H1 (cell line): ENCODE results near the gene TOR1A. TPM values are rescaled to one million over a fixed set of nuclear protein-coding genes. Genes with fewer than 3 reads are reported as not detected.

Experiments used
- CTCF ChIA-PET: fragments of 300-600 bp; sonication (Branson Sonifier 250); formaldehyde crosslinking; loops from one replicate; lab custom pipeline; 2021; ENCODE audit not compliant: partially characterized antibody; lab: Charles Lee
- POLR2A ChIA-PET: fragments of 300-600 bp; sonication (Branson Sonifier 250); formaldehyde crosslinking; loops from one replicate; lab custom pipeline; 2021; ENCODE audit warnings: inconsistent platforms; ENCODE audit not compliant: partially characterized antibody; lab: Charles Lee
- DNase-seq, 2 experiments: peaks; one replicate each; pipeline versions ENCODE4 v3.0.0 to v3.0.0-alpha.2; 2010 to 2022; ENCODE audit warnings: low spot score in 2 of 2, low read depth in 1 of 2, mixed read lengths in 1 of 2
- FAIRE-seq: peaks from 2 replicates; lab custom pipeline; 2011; peaks lifted over from hg19 to GRCh38; lab: Jason Lieb, UNC
- H2AFZ ChIP-seq: 2 replicates; pipeline ENCODE4 v1.8.1; 2012; ENCODE audit warnings: low read length, inconsistent platforms
- H2AK5ac ChIP-seq: 2 replicates; pipeline ENCODE4 v1.6.1; 2013; ENCODE audit warnings: low read depth, low read length
- H2BK120ac ChIP-seq: replicated peaks from 2 replicates; pipeline ENCODE3; 2013; ENCODE audit warnings: low read depth, low read length, inconsistent platforms
- H2BK12ac ChIP-seq: 2 replicates; pipeline ENCODE4 v1.6.1; 2013; ENCODE audit warnings: low read depth, low read length
- H2BK15ac ChIP-seq: 2 replicates; pipeline ENCODE4 v1.6.1; 2013; ENCODE audit warnings: low read length
- H2BK20ac ChIP-seq: 2 replicates; pipeline ENCODE4 v1.6.1; 2013; ENCODE audit warnings: low read length
- H2BK5ac ChIP-seq: 2 replicates; pipeline ENCODE4 v1.6.1; 2013; ENCODE audit warnings: low read depth, low read length
- H3K14ac ChIP-seq: 2 replicates; pipeline ENCODE4 v1.6.1; 2013; ENCODE audit warnings: inconsistent platforms; ENCODE audit not compliant: insufficient read length
- H3K18ac ChIP-seq: 2 replicates; pipeline ENCODE4 v1.6.1; 2013; ENCODE audit warnings: low read length; ENCODE audit errors: extremely low read depth
- H3K23ac ChIP-seq: 2 replicates; pipeline ENCODE4 v1.6.1; 2013; ENCODE audit warnings: inconsistent platforms; ENCODE audit not compliant: insufficient read length
- H3K23me2 ChIP-seq: 2 replicates; pipeline ENCODE4 v1.6.1; 2013; ENCODE audit warnings: low read depth, low read length
- H3K27ac ChIP-seq: 2 replicates; pipeline ENCODE4 v1.6.1; 2011; ENCODE audit warnings: low read depth, low read length, inconsistent platforms
- H3K27me3 ChIP-seq, 4 experiments: replicated peaks in 1 of 4; 1 replicate in 1 of 4; 2 replicates in 3 of 4; pipeline versions ENCODE4 v1.6.1 to v1.8.1; 2011 to 2013; ENCODE audit warnings: low read length in 3 of 4, mild to moderate bottlenecking in 3 of 4, inconsistent platforms in 2 of 4, mixed read lengths in 2 of 4, moderate library complexity in 1 of 4; ENCODE audit not compliant: control insufficient read depth in 3 of 4, insufficient read depth in 3 of 4; ENCODE audit errors: extremely low read depth in 1 of 4
- H3K36me3 ChIP-seq, 4 experiments: 2 replicates each; pipeline versions ENCODE4 v1.6.1 to v1.8.1; 2011 to 2013; ENCODE audit warnings: mild to moderate bottlenecking in 4 of 4, low read length in 3 of 4, moderate library complexity in 2 of 4, control low read depth in 1 of 4, inconsistent platforms in 1 of 4; ENCODE audit not compliant: insufficient read depth in 4 of 4, control insufficient read depth in 2 of 4
- H3K4ac ChIP-seq: replicated peaks from 2 replicates; pipeline ENCODE3; 2013; ENCODE audit warnings: low read length, low read depth, mixed read lengths, inconsistent platforms; ENCODE audit not compliant: insufficient read length
- H3K4me1 ChIP-seq, 4 experiments: replicated peaks in 1 of 4; 1 replicate in 1 of 4; 2 replicates in 3 of 4; pipeline versions ENCODE4 v1.6.1 to v1.8.1; 2011 to 2013; ENCODE audit warnings: low read length in 3 of 4, inconsistent platforms in 2 of 4, mixed read lengths in 1 of 4; ENCODE audit not compliant: insufficient read depth in 4 of 4, control insufficient read depth in 3 of 4
- H3K4me2 ChIP-seq, 2 experiments: 2 replicates each; pipeline versions ENCODE4 v1.6.1 to v1.8.1; 2011 to 2013; ENCODE audit warnings: low read depth in 2 of 2, low read length in 2 of 2, control low read depth in 1 of 2, inconsistent platforms in 1 of 2, mild to moderate bottlenecking in 1 of 2; ENCODE audit not compliant: insufficient read depth in 1 of 2
- H3K4me3 ChIP-seq, 4 experiments: fragments of 200-600, 300-600 bp in 1 of 4; sonication (generic), shearing (Covaris generic), sonication (Bioruptor Twin) in 1 of 4; 2 replicates each; pipeline versions ENCODE4 v1.5.1 to v1.8.1; 2011 to 2016; ENCODE audit warnings: low read length in 4 of 4, low read depth in 3 of 4, control low read depth in 2 of 4, inconsistent platforms in 2 of 4, mild to moderate bottlenecking in 2 of 4, mixed read lengths in 1 of 4, moderate library complexity in 1 of 4; ENCODE audit not compliant: insufficient read depth in 2 of 4; ENCODE audit errors: extremely low read depth in 1 of 4
- H3K56ac ChIP-seq: replicated peaks from 2 replicates; pipeline ENCODE3; 2013; ENCODE audit warnings: low read depth, mild to moderate bottlenecking, mixed read lengths, low read length, inconsistent platforms; ENCODE audit not compliant: insufficient read length
- H3K79me1 ChIP-seq: 2 replicates; pipeline ENCODE4 v1.6.1; 2013; ENCODE audit warnings: low read depth, low read length, control low read depth
- H3K79me2 ChIP-seq, 2 experiments: 2 replicates each; pipeline versions ENCODE4 v1.6.1 to v1.8.1; 2012 to 2013; ENCODE audit warnings: low read length in 2 of 2, mild to moderate bottlenecking in 2 of 2, inconsistent platforms in 1 of 2; ENCODE audit not compliant: insufficient read depth in 2 of 2, control insufficient read depth in 1 of 2
- H3K9ac ChIP-seq, 4 experiments: replicated peaks in 1 of 4; 1 replicate in 1 of 4; 2 replicates in 3 of 4; pipeline versions ENCODE4 v1.6.1 to v1.8.1; 2011 to 2013; ENCODE audit warnings: low read depth in 3 of 4, low read length in 3 of 4, control low read depth in 2 of 4, mild to moderate bottlenecking in 2 of 4, moderate library complexity in 2 of 4, inconsistent platforms in 1 of 4; ENCODE audit errors: extremely low read depth in 1 of 4
- H3K9me3 ChIP-seq, 2 experiments: 2 replicates each; pipeline versions ENCODE4 v1.6.1 to v1.8.1; 2012 to 2013; ENCODE audit warnings: mild to moderate bottlenecking in 2 of 2, moderate library complexity in 2 of 2, control low read depth in 1 of 2, inconsistent platforms in 1 of 2, low read depth in 1 of 2, low read length in 1 of 2, mixed read lengths in 1 of 2; ENCODE audit not compliant: insufficient read depth in 2 of 2
- H4K20me1 ChIP-seq, 2 experiments: replicated peaks in 1 of 2; 2 replicates each; pipeline versions ENCODE3 to v1.8.1; 2011 to 2013; ENCODE audit warnings: inconsistent platforms in 2 of 2, low read length in 2 of 2, mild to moderate bottlenecking in 1 of 2; ENCODE audit not compliant: insufficient read depth in 2 of 2, control insufficient read depth in 1 of 2
- H4K5ac ChIP-seq: 2 replicates; pipeline ENCODE4 v1.6.1; 2013; ENCODE audit warnings: low read length, low read depth, mixed read lengths, inconsistent platforms; ENCODE audit not compliant: insufficient read length
- H4K8ac ChIP-seq: 2 replicates; pipeline ENCODE4 v1.8.0; 2013; ENCODE audit warnings: mild to moderate bottlenecking, moderate library complexity, low read length, inconsistent platforms; ENCODE audit not compliant: insufficient read depth; ENCODE audit errors: extremely low read depth
- H4K91ac ChIP-seq: replicated peaks from 2 replicates; pipeline ENCODE3; 2013; ENCODE audit warnings: low read length, mixed read lengths, inconsistent platforms; ENCODE audit not compliant: insufficient read length
- WGBS, 2 experiments: shearing (Covaris generic) in 1 of 2; methylation state at CpG; one replicate each; pipeline versions ENCODE4 v1.1.6 to v1.1.7; 2013 to 2015; ENCODE audit warnings: low lambda C conversion rate in 2 of 2, mixed read lengths in 2 of 2, inconsistent platforms in 1 of 2, low coverage in 1 of 2, missing lambda C conversion rate in 1 of 2; ENCODE audit not compliant: insufficient replicate concordance in 2 of 2, insufficient coverage in 1 of 2, insufficient read length in 1 of 2; ENCODE audit errors: extremely low coverage in 1 of 2, missing lambda C conversion rate in 1 of 2; 5-methylcytosine and 5-hydroxymethylcytosine counted together
- polyA plus RNA-seq, 7 experiments: library from polyadenylated mRNA; depleted of rRNA in 3 of 7; stranded (reverse) in 5 of 7; unstranded in 2 of 7; fragments of >200 nt in 5 of 7; fragments of 200-250 nt in 2 of 7; gene quantifications; 1 replicate in 5 of 7; 2 replicates in 1 of 7; 4 replicates in 1 of 7; pipeline versions ENCODE4 v1.2.1 to v1.2.3, GENCODE V29; 2011 to 2013; ENCODE audit warnings: missing spikeins in 2 of 7, mixed read lengths in 2 of 7
- total RNA-seq: library from RNA; stranded (reverse); fragmentation: NEBNext Ultra II Directional; extraction: Animal tissue kit (Norgen Biotek cat#: 25700); gene quantifications from 2 replicates; pipeline ENCODE4 v1.2.1, GENCODE V29; 2021

The TOR1A gene
- total and polyA plus RNA-seq, 2 of the 8 experiments (the other 6 are each of a cell fraction or from before 2014, with no cell fraction given) = 37.6 to 46.7 TPM

GRCh38 chr9:129826759-129827158 lies 2.8 kb upstream of the TOR1A start:
- no peak for DNase-seq
- POLR2A ChIA-PET = interaction anchor here (0.6 to 1.6 kb wide), 3 partner anchors 8 to 275 kb away, joined by 3 to 4 read pairs (median 3); no protein-coding TSS in a partner anchor
- FAIRE-seq = no peak
- no peak overlapping the region for H3K9ac ChIP-seq
- H3K36me3 ChIP-seq = peaks cover 20 to 43% (median 32%) of the 10 kb centered on the region in 4 experiments
- H2AK5ac ChIP-seq = no peak overlapping the region
- no peaks in the 10 kb centered on the region for H3K9me3 ChIP-seq
- WGBS, 2 experiments = 92% methylated on average over 1 of the region's 1 CpG; no CpG with 5 or more reads in 1 of the 2 experiments
- H4K91ac ChIP-seq = no peak overlapping the region
- no peak overlapping the region for H3K4ac ChIP-seq
- H3K27ac ChIP-seq = no peak overlapping the region
- H2BK15ac ChIP-seq = no peak overlapping the region
- H3K27me3 ChIP-seq = no peaks in the 10 kb centered on the region; a peak in 1 of 7 replicates
- H3K23me2 ChIP-seq = peaks cover 5% of the 10 kb centered on the region; the same call in 1 of the 2 replicates
- no peak overlapping the region for H2BK5ac ChIP-seq
- no peak overlapping the region for H4K8ac ChIP-seq
- H3K79me1 ChIP-seq = peaks cover 6% of the 10 kb centered on the region
- no peak overlapping the region for H2BK120ac ChIP-seq
- no peak overlapping the region for H3K14ac ChIP-seq
- no peak overlapping the region for H2AFZ ChIP-seq
- H3K4me2 ChIP-seq = no peak overlapping the region
- H4K20me1 ChIP-seq = peaks cover 2 to 6% of the 10 kb centered on the region in 2 experiments
- no peak overlapping the region for H3K18ac ChIP-seq
- no peak overlapping the region for H2BK12ac ChIP-seq
- H3K56ac ChIP-seq = no peak overlapping the region
- CTCF ChIA-PET = interaction anchor here (0.7 to 1.3 kb wide), 2 partner anchors 41 to 240 kb away, joined by 3 read pairs; no protein-coding TSS in a partner anchor
- H3K4me1 ChIP-seq = peaks cover 0 to 5% (median 4%) of the 10 kb centered on the region in 4 experiments; a peak in 5 of 7 replicates
- H3K23ac ChIP-seq = no peak overlapping the region
- no peak overlapping the region for H3K4me3 ChIP-seq
- H2BK20ac ChIP-seq = no peak overlapping the region
- no peak overlapping the region for H4K5ac ChIP-seq
- peaks cover 0 to 11% of the 10 kb centered on the region in 2 experiments; a peak in 2 of 4 replicates for H3K79me2 ChIP-seq
